Adrenal gland (tissue), 12 donors: Measurements from ENCODE around the gene UGT1A9. TPM values are rescaled to one million over a fixed set of nuclear protein-coding genes. Genes with fewer than 3 reads are reported as not detected.
"Not testable (repeated sequence)": the region's sequence is repeated elsewhere in the genome, so short reads cannot be mapped to it uniquely, and the experiment has no call there.

Experiments
- DNase-seq, 7 donors: peaks; one replicate each; pipeline ENCODE4 v3.0.0-alpha.2; 2019 to 2020
- H3K27ac ChIP-seq, 5 donors: fragments of 200-600 bp; sonication (generic) in 4 of 5; 1 replicate in 3 of 5; 2 replicates in 2 of 5; pipeline versions ENCODE4 v1.5.1 to v1.8.0; 2016 to 2020; ENCODE audit warnings: mild to moderate bottlenecking in 1 of 5
- H3K27me3 ChIP-seq: fragments of 200-600 bp; 2 replicates; pipeline ENCODE4 v1.8.0; 2021
- H3K36me3 ChIP-seq, 2 donors: fragments of 200-600 bp; replicated peaks in 1 of 2; 1 replicate in 1 of 2; 2 replicates in 1 of 2; pipeline versions ENCODE4 v1.5.1 to v1.8.0; 2018 to 2022
- H3K4me1 ChIP-seq, 2 donors: fragments of 200-600 bp; replicated peaks in 1 of 2; 1 replicate in 1 of 2; 2 replicates in 1 of 2; pipeline versions ENCODE4 v1.5.1 to v1.8.0; 2018 to 2021
- H3K4me3 ChIP-seq, 4 donors: fragments of 200-600 bp; sonication (generic) in 3 of 4; one replicate each; pipeline ENCODE4 v1.5.1; 2016 to 2018
- H3K9me3 ChIP-seq, 3 donors: fragments of 200-600 bp; sonication (generic) in 1 of 3; replicated peaks in 1 of 3; 1 replicate in 2 of 3; 2 replicates in 1 of 3; pipeline versions ENCODE4 v1.5.1 to v1.8.0; 2016 to 2021
- POLR2A ChIP-seq, 2 donors: fragments of 450-650 bp; IDR thresholded peaks; one replicate each; pipeline ENCODE4 v1.6.1; 2017; ENCODE audit warnings: antibody characterized with exemption in 2 of 2, mild to moderate bottlenecking in 2 of 2, moderate library complexity in 1 of 2
- WGBS, 4 donors: extraction: QIAGEN DNeasy Blood & Tissue Kit in 2 of 4; methylation state at CpG; one replicate each; pipeline versions ENCODE4 v1.1.5 to v1.1.7; 2013 to 2017; 5-methylcytosine and 5-hydroxymethylcytosine counted together
- intact Hi-C, 2 donors: fragments of 100-400 bp; cut with DNase I; formaldehyde crosslinking; loops; one replicate each; pipeline versions ENCODE4 v1.14.1 to v1.15.0; 2022 to 2023
- polyA plus RNA-seq, 3 donors: library from polyadenylated mRNA; stranded (reverse); fragments of 200-250 nt in 2 of 3; fragments of 350-450 nt in 1 of 3; fragmentation: Illumina TruSeq in 1 of 3; extraction: RNeasy Lipid Tissue Mini Kit (QIAGEN cat#74804) in 1 of 3; gene quantifications; one replicate each; pipeline ENCODE4 v1.2.3, GENCODE V29; 2013 to 2014
- total RNA-seq, 9 donors: library from RNA; depleted of rRNA in 4 of 9; stranded (reverse); fragments of >200 nt in 4 of 9; fragments of 120-200 nt in 1 of 9; fragmentation: NEBNext Ultra II Directional in 1 of 9; extraction: Animal tissue kit (Norgen Biotek cat#: 25700) in 1 of 9; gene quantifications; one replicate each; pipeline versions ENCODE4 v1.1.0 to v1.2.4, GENCODE V29; 2013 to 2023
- TF ChIP-seq, protein P1 (sequence below), 6 experiments: fragments of 450-650 bp in 4 of 6; fragments of 200-600 bp in 2 of 6; sonication (generic) in 1 of 6; IDR thresholded peaks; 1 replicate in 5 of 6; 2 replicates in 1 of 6; pipeline versions ENCODE4 v1.5.1 to v1.8.0; 2016 to 2021; ENCODE audit warnings: antibody characterized with exemption in 6 of 6, mild to moderate bottlenecking in 2 of 6, moderate library complexity in 1 of 6
- donor health status: healthy with polysubstance abuse.
- donor health status: Bipolar disorder and iron deficiency.
- donor health status: DM: yes; HTN: yes; CAD: no.
- donor health status: DM: no; HTN: no; CAD: no.
- donor health status: DM: no; HTN: no; CAD: no.
- donor health status: DM: yes; HTN: yes; CAD: no.

The UGT1A9 gene
- total and polyA plus RNA-seq, 12 donors = not detected

DNA sequence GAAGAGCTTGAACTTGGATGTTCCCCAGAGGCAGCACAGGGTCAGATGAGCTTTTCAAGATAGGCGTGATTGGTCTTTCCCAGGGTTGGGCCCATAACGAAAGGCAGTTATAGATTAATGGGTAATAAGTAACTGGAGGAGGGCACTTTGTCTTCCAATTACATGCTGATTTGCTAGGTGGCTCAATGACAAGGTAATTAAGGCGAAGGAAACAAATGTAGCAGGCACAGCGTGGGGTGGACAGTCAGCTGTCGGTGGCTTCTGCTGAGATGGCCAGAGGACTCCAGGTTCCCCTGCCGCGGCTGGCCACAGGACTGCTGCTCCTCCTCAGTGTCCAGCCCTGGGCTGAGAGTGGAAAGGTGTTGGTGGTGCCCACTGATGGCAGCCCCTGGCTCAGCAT lies 46.9 kb downstream of the UGT1A9 start, which contains the start of gene UGT1A4:
TSS of gene UGT1A4 (plus strand) at position 185 of the 400 bp plus-strand sequence. CDS start at position 270, 85 bp downstream.
- H3K4me3 ChIP-seq = no peak within 1 kb of the TSS
- no peaks in the 10 kb centered on the region for H3K9me3 ChIP-seq
- H3K36me3 ChIP-seq = no peaks in the 10 kb centered on the region
- no peak within 1 kb of the TSS for H3K27ac ChIP-seq
- H3K4me1 ChIP-seq = no peaks in the 10 kb centered on the region
- intact Hi-C loops = loop anchor here (10.0 kb wide), 2 partner anchors 154 to 274 kb away; partner anchors contain the start of gene USP40 (in 1 of the 2)
- H3K27me3 ChIP-seq = peaks cover 16% of the 10 kb centered on the region
- WGBS, 4 donors = 76 to 84% (median 80%) methylated on average over 5 to 7 of the region's 7 CpGs
- no peak for DNase-seq
- TF ChIP-seq, protein P1, sequence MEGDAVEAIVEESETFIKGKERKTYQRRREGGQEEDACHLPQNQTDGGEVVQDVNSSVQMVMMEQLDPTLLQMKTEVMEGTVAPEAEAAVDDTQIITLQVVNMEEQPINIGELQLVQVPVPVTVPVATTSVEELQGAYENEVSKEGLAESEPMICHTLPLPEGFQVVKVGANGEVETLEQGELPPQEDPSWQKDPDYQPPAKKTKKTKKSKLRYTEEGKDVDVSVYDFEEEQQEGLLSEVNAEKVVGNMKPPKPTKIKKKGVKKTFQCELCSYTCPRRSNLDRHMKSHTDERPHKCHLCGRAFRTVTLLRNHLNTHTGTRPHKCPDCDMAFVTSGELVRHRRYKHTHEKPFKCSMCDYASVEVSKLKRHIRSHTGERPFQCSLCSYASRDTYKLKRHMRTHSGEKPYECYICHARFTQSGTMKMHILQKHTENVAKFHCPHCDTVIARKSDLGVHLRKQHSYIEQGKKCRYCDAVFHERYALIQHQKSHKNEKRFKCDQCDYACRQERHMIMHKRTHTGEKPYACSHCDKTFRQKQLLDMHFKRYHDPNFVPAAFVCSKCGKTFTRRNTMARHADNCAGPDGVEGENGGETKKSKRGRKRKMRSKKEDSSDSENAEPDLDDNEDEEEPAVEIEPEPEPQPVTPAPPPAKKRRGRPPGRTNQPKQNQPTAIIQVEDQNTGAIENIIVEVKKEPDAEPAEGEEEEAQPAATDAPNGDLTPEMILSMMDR (IDR thresholded peaks at IDR 0.05) = no peak
- no peak for TF ChIP-seq POLR2A (IDR thresholded peaks at IDR 0.05)

DNA sequence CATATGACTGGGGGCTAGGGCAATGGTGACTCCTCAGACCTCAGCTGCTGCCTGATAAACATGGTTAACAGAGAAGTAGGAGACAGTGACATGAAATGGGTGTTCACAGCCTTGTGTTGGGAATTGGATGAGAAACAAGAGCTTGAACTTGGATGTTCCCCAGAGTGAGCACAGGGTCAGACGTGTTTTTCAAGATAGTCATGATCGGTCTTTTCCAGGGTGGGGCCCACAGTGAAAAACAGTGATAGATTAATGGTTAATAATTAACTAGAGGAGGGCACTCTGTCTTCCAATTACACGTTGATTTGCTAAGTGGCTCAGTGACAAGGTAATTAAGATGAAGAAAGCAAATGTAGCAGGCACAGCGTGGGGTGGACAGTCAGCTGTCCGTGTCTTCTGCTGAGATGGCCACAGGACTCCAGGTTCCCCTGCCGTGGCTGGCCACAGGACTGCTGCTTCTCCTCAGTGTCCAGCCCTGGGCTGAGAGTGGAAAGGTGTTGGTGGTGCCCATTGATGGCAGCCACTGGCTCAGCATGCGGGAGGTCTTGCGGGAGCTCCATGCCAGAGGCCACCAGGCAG lies 57.1 kb downstream of the UGT1A9 start, which contains the start of gene UGT1A3:
TSS of gene UGT1A3 (plus strand) at position 320 of the 579 bp plus-strand sequence. CDS start at position 405, 85 bp downstream.
- H3K36me3 ChIP-seq = no peaks in the 10 kb centered on the region
- TF ChIP-seq, protein P1 (IDR thresholded peaks at IDR 0.05) = no peak
- no peak for TF ChIP-seq POLR2A (IDR thresholded peaks at IDR 0.05)
- no peak within 1 kb of the TSS for H3K4me3 ChIP-seq
- intact Hi-C loops = no loop called here
- DNase-seq = no peak
- H3K27ac ChIP-seq = no peak within 1 kb of the TSS
- no peaks in the 10 kb centered on the region for H3K9me3 ChIP-seq
- no peaks in the 10 kb centered on the region for H3K4me1 ChIP-seq
- 74 to 82% (median 76%) methylated on average over 8 of the region's 8 CpGs for WGBS, 4 donors
- no peaks in the 10 kb centered on the region for H3K27me3 ChIP-seq

- H3K27me3 ChIP-seq, intact Hi-C loops: not testable (repeated sequence)
- 78 to 83% (median 79%) methylated on average over 13 to 14 of the region's 14 CpGs for WGBS, 4 donors
Measured at GRCh38 chr2:233736868-233737653, 65.4 kb downstream of the UGT1A9 start.

GRCh38 chr2:233740870-233741269 lies 69.2 kb downstream of the UGT1A9 start:
- H3K4me1 ChIP-seq = no peaks in the 10 kb centered on the region
- peaks cover 5% of the 10 kb centered on the region for H3K27me3 ChIP-seq
- intact Hi-C loops = no loop called here
- TF ChIP-seq, protein P1 (IDR thresholded peaks at IDR 0.05) = no peak
- TF ChIP-seq POLR2A (IDR thresholded peaks at IDR 0.05) = no peak
- no peak for DNase-seq
- WGBS, 4 donors = 63 to 72% (median 67%) methylated on average over 2 of the region's 2 CpGs
- no peak overlapping the region for H3K4me3 ChIP-seq
- no peaks in the 10 kb centered on the region for H3K36me3 ChIP-seq
- H3K9me3 ChIP-seq = no peaks in the 10 kb centered on the region
- H3K27ac ChIP-seq = no peak overlapping the region

More at GRCh38 chr2:233736868-233737653, 65.4 kb downstream of the UGT1A9 start:
- not testable (repeated sequence) for H3K27ac ChIP-seq, H3K9me3 ChIP-seq, H3K4me3 ChIP-seq, DNase-seq, H3K36me3 ChIP-seq, H3K4me1 ChIP-seq
